GM19238 (cell line): ENCODE measurements around the gene ATP5ME.
"Not testable (repeated sequence)": the region's sequence is repeated elsewhere in the genome, so short reads cannot be mapped to it uniquely, and the experiment has no call there.

Experiments
- DNase-seq: peaks from one replicate; pipeline ENCODE4 v3.0.0; 2011; ENCODE audit warnings: low spot score; ENCODE audit not compliant: insufficient read length

Gene ATP5ME, protein sequence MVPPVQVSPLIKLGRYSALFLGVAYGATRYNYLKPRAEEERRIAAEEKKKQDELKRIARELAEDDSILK

DNA sequence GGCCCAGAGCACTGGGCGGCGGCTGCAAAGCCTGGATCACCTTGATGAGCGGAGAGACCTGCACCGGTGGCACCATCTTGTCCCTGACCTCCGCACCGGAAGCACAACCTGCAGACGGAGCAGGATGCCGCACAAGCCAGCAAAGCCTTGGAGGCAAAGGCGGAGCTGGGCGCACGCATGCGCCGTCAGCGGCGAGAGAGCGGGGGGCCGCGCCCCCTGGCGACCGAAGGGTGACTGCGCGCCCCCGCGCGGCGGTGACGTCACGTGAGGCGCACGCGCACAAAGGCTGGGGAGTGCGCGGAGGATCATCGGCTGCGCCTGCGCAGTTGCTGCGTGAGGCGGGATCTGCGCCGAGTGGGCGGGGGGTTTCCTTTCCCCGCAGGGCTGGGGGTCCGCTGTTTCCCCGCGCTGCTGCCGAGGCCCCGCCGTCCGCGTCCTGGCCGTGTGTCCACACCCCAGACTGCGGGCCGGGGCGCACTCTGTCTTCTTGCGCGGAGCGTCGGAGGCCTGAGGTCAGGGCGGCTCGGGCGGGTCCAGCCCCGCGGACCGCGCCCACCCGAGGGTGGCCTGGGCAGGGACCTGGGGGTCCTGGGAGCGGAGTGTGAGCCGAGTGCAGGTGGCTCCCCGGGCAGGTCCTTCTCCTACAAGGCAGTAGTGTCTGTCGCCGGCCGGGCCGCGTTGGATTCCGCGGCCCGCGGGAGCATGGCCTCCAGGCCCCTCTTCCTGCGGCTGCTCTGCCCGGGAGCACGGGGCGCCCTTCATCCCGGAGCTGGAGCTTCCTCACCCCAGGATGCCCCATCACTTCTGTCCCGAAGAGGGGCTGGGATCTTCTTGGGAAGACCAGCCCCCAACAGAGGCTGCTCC is at the start of gene ATP5ME, which contains the start of gene MYL5:
Gene ATP5ME (minus strand): TSS at position 105 of the 864 bp plus-strand sequence. CDS start 29 bp downstream, at position 76.
Gene MYL5 (plus strand): TSS at position 371 of the 864 bp plus-strand sequence. CDS start 3,485 bp downstream, outside the sequence.
- peak; percentile 100 for DNase-seq

DNA sequence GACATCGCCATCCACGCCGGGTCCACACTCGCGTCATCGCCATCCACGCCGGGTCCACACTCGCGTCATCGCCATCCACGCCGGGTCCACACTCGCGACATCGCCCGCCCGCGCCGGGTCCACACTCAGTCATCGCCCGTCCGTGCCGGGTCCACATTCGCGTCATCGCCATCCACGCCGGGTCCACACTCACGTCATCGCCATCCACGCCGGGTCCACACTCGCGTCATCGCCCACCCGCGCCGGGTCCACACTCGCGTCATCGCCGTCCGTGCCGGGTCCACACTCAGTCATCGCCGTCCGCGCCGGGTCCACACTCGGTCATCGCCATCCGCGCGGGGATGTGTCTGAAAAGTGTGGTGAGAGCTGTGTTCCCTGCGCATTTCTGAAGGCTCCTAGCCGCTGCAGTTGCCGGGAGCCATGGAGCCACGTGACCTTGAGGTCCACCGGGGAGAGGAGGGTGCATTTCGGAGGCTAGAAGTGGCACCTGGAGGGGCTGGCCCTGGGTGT is 48.8 kb upstream of the ATP5ME start:
- no peak for DNase-seq

DNA sequence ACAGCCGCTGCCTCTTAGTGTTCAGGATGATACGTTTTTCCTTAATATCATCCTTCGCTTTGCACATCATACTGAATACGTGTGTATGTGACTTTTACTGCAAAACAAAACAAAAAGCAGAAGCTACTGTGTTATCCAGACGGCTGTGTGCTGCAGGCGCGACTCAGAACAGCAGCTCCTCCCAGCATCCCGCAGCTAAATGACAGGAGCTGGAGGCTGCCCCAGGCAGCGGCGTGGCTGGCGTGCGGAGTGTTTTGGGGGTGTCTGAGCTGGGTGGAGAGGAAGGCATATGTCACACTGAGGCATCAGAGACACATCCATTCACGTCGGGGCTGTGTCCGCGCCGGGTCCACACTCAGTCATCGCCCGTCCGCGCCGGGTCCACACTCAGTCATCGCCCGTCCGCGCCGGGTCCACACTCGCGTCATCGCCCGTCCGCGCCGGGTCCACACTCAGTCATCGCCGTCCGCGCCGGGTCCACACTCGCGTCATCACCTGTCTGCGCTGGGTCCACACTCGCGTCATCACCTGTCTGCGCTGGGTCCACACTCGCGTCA is 48.2 kb upstream of the ATP5ME start:
- no peak for DNase-seq

DNA sequence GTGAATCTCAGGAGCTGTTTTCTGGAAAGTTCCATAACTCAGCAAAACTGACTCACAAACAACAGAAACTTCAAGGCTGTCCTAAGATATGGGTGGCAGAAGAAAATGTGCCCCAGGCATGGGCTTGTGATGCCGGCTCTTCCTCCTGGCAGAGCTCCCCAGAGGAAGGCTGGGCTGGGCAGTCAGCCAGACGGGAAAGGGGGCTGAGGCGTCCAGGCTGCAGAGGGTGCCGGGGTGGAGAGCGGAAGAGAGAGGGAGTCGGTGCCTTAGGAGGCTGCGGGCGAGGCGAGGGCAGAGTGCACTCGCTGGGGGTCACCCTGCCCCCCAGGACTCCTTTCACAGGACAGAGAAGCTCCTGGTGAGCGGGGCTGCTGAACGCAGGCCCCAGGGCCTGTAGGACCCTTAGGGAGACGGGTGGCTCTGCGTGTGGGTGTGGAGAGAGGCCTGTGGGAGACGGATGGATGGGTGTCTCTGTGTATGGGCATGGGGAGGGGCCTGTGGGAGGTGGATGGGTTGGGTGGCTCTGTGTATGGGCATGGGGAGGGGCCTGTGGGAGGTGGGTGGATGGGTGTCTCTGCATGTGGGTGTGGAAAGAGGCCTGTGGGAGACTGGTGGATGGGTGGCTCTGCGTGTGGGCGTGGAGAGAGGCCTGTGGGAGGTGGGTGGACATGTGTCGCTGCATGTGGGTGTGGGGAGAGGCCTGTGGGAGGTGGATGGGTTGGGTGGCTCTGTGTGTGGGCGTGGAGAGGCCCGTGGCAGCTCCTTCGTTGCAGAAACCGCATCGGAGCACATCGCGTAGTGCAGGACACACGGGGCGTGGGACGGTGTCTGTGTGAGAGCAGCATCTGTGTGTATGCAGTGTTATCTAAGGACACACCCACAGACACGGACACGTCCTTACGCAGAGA is 47.4 kb upstream of the ATP5ME start:
- DNase-seq, result no peak

DNA sequence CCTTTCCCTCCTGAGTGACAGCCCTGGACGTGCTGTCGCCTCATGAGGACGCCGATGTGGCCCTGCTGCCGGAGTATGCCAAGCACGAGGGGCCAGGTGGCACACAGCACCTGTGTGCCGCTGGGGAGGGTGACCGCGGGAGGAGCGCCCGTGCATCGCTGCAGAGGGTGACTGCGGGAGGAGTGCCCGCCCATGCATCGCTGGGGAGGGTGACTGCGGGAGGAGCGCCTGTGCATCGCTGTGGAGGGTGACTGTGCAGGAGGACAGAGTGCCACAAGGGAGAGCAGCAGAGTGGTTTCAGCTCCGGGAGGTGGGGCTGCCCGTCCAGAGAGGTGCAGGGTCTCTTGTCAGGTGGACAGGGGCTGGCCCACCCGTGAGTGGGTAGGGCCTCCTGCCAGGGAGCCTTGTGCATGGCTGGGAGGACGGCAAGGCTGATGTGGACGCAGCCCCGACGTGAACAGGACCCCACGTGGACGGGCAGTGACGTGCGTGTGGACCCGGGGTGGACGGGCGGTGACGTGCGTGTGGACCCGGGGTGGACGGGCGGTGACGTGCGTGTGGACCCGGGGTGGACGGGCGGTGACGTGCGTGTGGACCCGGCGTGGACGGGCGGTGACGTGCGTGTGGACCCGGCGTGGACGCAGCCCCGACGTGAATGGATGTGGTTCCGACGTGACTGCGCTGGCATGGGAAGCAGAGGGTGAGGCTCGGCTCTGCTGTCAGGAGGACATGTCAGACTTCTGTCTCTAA is 46.2 kb upstream of the ATP5ME start:
- DNase-seq, result no peak

DNA sequence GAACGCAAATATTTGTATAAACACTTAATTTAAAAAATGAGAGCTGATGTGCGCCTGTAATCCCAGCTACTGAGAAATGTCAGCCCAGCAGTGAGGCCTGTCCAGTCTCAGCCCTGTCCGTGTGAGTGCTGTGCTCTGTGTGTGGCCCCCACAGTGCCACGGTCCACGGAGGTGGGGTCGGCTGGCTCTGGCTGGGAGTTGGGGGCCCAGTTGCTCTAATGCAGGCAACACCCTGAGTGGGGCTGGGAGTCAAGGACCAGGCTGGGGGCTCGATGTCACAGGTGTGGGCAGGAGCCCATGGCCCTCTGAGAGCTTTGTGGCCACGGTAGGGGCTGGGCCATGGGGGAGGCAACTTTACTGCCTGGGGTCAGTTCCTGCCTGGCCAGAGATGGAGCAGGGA is 44.4 kb upstream of the ATP5ME start:
- DNase-seq, result no peak

DNA sequence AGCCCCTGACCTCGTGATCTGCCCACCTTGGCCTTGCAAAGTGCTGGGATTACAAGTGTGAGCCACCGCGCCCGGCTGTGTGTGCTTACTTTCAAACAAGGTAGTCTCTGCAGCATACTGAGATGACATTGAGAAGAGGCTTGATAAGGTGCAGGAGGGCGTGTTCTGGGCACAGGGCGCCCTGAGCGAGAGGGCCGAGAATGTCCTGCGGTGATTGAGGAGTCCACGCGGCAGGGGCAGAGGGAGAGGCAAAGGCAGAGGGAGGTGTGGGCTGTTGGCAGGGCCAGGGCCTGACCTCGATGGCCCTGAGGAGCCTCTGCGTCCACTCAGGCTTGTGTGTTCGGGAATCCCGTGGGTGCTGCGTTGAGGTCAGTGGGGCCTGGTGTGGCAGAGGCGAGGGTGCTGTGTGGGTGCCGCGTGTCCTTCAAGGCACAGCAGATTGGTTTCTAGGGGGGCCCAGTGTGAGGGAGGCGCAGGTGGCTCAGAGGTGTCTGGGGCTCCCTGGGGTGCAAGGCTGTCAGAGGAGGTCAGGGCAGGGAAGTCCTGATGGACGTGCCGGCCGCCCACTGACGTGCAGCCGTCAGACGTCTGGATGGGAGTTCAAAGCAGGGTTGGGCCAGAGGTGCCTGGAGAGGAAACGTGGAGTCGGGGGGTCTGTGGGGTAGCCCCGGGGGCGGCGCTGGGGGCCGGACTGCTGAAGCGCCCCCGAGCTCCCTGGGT is 43.7 kb upstream of the ATP5ME start:
- DNase-seq, result no peak

DNA sequence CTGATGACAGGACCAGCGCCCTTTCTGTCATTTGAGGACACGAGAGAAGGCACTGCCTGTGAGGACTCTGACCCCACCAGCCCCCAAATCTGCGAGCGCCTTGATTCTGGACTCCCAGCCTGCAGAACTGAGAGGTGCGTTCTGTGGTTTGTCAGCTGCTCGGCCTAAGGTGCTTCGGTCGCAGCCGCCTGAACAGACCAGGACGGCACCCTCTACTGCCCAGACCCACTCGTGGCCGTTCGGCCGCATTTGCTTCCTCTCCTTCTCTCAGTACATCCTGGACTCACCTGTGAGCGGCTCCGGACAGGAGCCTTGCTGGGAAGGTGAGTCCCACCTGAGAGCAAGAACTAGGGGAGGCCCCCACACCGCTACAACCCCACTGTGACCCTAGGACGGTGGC is 40.0 kb upstream of the ATP5ME start:
- no peak for DNase-seq

DNA sequence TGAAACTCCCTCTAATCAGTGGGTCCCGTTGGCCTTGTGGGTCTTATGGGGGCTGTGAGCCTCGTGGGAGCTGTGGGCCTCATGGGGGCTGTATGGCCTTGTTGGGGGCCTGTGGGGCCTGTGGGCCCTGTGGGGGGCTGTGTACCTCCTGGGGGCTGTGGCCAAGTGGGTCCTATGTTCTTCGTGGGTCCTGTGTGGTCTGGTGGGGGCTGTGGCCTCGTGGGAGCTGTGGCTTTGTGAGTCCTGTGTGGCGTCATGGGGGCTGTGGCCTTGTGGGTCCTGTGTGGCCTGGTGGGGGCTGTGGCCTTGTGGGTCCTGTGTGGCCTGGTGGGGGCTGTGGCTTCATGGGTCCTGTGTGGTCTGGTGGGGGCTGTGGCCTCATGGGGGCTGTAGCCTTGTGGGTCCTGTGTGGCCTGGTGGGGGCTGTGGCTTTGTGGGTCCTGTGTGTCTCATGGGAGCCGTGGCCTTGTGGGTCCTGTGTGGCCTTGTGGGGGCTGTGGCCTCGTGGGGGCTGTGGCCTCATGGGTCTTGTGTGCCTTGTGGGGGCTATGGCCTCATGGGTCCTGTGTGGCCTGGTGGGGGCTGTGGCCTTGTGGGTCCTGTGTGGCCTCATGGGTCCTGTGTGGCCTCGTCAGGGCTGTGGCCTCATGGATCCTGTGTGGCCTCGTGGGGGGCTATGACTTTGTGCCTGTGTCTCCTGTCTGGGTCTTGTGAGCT is 39.0 kb upstream of the ATP5ME start:
- no peak for DNase-seq

DNA sequence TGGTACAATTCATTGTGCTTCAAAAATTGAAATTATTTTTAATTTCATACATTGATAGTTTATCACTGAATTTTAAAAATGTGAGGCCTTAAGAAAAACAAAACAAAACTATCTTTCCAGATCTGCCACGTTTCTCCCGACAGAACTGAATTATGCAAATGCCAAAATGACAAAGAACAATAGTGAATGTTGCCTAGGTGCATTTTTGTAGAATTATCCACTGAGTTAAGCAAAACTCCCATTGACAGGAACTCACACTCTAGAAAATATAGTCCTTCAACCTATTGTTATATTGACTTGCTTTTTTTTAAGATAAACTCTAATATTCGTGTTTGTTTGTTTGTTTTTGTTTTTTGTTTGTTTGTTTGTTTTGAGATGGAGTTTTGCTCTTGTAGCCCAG is 38.0 kb upstream of the ATP5ME start:
- no peak for DNase-seq

DNA sequence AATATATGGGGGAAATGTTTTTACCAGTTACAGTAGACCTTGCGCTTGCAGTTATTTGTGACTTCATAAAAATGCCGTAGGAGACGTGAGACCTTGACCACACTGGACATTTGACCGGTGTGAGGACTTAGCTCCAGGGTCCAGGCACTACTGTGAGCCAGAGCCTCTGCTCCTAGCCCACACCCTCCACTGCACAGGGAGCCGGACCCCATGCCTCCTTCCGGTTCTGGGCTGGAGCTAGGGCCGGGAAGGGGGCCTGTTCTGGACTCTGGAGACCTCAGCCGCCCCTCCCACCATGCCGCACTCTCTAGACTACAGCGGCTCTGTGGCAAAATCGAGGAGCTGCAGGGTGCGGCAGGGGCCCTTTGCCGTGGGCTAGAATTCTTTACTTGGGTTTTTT is 36.8 kb upstream of the ATP5ME start:
- DNase-seq, result no peak

DNA sequence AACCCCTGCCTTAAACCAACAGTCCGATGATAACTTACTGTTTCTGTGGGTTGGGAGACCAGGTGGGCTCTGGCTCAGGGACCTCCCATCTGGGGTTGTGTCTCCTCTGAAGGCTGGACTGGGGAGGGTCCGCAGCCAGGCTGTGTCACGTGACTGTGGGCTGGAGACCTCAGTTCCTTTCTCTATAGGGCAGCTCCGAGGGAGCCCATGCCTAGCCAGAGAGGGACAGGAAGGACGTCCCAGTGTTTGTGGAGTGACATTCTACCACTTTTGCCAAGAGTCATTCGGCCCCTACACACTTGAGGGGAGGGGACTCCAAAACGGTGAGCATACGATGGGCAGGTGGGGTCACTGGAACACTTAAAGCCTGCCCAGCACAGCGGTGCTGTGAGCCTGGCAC is 36.0 kb upstream of the ATP5ME start:
- DNase-seq, result no peak

DNA sequence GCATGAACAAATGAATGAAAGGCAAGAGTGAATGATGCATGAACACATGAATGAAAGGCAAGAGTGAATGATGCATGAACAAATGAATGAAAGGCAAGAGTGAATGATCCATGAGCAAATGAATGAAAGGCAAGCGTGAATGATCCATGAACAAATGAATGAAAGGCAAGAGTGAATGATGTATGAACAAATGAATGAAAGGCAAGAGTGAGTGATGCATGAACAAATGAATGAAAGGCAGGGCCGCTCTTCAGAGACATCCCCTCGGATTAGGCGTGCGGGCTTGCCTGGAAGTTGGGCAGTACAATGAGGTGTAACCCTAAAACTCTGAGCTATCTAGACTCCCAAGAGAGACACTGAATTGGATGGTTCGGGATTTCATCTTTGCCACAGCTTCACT is 35.3 kb upstream of the ATP5ME start:
- DNase-seq, result no peak

DNA sequence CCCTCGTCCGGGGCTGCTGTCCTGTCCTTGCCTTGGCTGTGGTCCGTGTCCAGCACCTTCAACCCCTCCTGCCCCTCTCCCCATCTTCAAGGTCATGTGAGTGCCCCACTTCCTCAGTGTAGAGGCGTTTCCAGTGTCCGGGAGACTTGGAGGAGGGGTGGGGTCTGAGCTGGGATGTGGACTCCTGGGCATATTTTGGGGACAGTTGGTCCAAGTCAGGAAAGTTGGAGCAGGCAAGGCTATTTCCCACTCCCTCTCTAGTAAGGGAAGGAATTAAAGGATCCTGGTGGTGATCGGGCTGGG is 34.5 kb upstream of the ATP5ME start:
- no peak for DNase-seq

DNA sequence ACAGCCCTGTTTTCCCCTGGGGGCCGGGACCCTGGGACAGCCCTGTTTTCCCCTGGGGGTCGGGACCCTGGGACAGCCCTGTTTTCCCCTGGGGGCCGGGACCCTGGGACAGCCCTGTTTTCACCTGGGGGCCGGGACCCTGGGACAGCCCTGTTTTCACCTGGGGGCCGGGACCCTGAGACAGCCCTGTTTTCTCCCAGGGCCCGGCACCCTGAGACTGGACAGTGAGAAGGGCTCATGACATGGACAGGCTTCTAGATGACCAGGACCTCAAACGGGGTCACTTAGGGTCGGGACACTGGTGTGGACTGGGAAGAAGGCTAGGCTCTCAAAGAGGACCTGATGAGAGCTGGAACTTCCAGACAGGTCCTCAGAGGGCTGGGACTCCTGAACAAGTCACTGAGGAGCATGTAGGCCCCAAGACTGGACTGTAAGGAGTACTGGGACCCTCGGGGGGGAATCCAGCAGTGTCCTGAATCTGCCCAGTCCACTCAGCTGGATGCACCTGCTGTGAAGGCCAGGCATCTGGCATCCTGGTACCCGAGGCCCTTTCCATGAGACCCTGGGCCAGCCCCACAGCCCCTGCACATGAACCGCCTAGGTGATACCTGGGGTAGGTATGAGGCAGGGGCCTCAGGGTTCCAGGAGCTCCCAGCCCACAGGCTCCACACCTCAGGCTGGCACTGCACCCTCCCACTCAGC is 34.0 kb upstream of the ATP5ME start:
- DNase-seq, result no peak

DNA sequence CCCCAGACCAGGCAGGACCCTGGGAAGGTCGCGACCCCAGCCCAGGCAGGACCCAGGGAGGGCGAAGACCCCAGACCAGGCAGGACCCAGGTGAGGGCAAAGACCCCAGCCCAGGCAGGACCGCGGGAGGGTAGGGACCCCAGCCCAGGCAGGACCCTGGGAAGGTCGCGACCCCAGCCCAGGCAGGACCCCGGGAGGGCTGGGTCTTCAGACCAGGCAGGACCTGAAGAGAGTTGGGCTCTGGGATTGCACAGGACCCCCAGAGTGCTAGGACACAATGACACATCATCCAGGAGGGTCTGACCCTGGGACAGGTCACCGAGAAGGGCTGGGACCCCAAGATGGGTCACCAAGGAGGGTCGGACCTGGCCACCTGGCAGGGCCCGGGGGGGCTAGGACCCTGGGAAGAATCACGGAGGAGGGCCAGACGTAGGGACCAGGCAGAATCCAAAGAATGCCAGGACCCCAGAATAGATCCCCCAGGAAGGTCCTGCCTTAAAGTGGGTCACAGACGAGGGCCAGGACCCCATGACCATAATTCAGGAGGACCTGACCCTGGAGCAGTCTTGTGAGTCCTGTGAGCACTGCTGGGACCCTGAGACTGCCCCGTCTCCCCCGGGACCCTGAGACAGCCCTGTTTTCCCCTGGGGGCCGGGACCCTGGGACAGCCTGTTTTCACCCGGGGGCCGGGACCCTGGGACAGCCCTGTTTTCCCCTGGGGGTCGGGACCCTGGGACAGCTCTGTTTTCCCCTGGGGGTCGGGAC is 32.9 kb upstream of the ATP5ME start:
- DNase-seq, result no peak

DNA sequence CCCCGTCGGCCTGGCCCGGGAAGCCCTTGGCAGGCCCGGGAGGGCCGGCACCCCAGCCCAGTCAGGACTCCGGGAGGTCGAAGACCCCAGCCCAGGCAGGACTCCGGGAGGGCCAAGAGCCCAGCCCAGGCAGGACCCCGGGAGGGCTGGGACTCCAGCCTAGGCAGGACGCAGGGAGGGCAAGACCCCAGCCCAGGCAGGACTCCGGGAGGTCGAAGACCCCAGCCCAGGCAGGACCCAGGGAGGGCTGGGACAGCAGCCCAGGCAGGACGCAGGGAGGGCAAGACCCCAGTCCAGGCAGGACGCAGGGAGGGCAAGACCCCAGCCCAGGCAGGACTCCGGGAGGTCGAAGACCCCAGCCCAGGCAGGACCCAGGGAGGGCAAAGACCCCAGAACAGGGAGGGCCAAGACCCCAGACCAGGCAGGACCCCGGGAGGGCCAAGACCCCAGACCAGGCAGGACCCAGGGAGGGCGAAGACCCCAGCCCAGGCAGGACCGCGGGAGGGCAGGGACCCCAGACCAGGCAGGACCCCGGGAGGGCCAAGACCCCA is 32.1 kb upstream of the ATP5ME start:
- not testable (repeated sequence) for DNase-seq
